Sigmoid colon (tissue), 4 donors: ENCODE data around the gene CENPF.

Experiments
- CTCF ChIP-seq, 4 experiments: fragments of 450-650 bp in 3 of 4; fragments of 200-600 bp in 1 of 4; IDR thresholded peaks; one replicate each; pipeline ENCODE4 v1.5.1; 2016 to 2019; ENCODE audit warnings: antibody characterized with exemption in 4 of 4, mild to moderate bottlenecking in 3 of 4, moderate library complexity in 2 of 4
- EP300 ChIP-seq, 4 donors: sonication (generic); formaldehyde crosslinking; IDR thresholded peaks; one replicate each; pipeline ENCODE4 v1.6.1; 2017; ENCODE audit warnings: antibody characterized with exemption in 4 of 4
- POLR2A ChIP-seq, 2 donors: fragments of 450-650 bp; IDR thresholded peaks; one replicate each; pipeline ENCODE4 v1.6.1; 2016; ENCODE audit warnings: antibody characterized with exemption in 2 of 2, mild to moderate bottlenecking in 2 of 2, moderate library complexity in 2 of 2

- TF ChIP-seq CTCF (IDR thresholded peaks at IDR 0.05) (no peak), POLR2A (IDR thresholded peaks at IDR 0.05) (no peak), EP300 (IDR thresholded peaks at IDR 0.05) (no peak)
These were observed 39.1 kb upstream of the CENPF start for GRCh38 chr1:214563881-214564280.
